Tibial nerve (tissue), 4 donors: ENCODE data around the gene MKS1. TPM values are rescaled to one million over a fixed set of nuclear protein-coding genes. Genes with fewer than 3 reads are reported as not detected.

Experiments
- DNase-seq, 2 donors: peaks; one replicate each; pipeline ENCODE4 v3.0.0-alpha.2; 2019; ENCODE audit warnings: low spot score in 2 of 2
- H3K27ac ChIP-seq, 4 donors: fragments of 200-600 bp; sonication (generic) in 3 of 4; one replicate each; pipeline ENCODE4 v1.5.1; 2017 to 2019; ENCODE audit warnings: mild to moderate bottlenecking in 1 of 4
- H3K27me3 ChIP-seq, 2 donors: fragments of 200-600 bp; sonication (generic) in 1 of 2; one replicate each; pipeline versions ENCODE4 v1.5.1 to v1.6.0; 2017 to 2019
- H3K36me3 ChIP-seq, 3 donors: fragments of 200-600 bp; sonication (generic); one replicate each; pipeline ENCODE4 v1.5.1; 2018 to 2019
- H3K4me1 ChIP-seq, 4 donors: fragments of 200-600 bp; sonication (generic) in 3 of 4; one replicate each; pipeline ENCODE4 v1.5.1; 2017 to 2019
- H3K4me3 ChIP-seq, 4 donors: fragments of 200-600 bp; sonication (generic) in 3 of 4; one replicate each; pipeline ENCODE4 v1.5.1; 2017 to 2019; ENCODE audit warnings: mild to moderate bottlenecking in 1 of 4, moderate library complexity in 1 of 4
- H3K9me3 ChIP-seq, 4 donors: fragments of 200-600 bp; sonication (generic) in 3 of 4; one replicate each; pipeline ENCODE4 v1.5.1; 2017 to 2019
- CTCF ChIP-seq, 5 experiments: fragments of 200-600 bp in 3 of 5; fragments of 450-650 bp in 2 of 5; sonication (generic) in 3 of 5; IDR thresholded peaks; one replicate each; pipeline ENCODE4 v1.5.1; 2016 to 2019; ENCODE audit warnings: antibody characterized with exemption in 5 of 5, mild to moderate bottlenecking in 3 of 5, moderate library complexity in 2 of 5
- EP300 ChIP-seq, 2 donors: sonication (generic); formaldehyde crosslinking; IDR thresholded peaks; one replicate each; pipeline ENCODE4 v1.6.1; 2017; ENCODE audit warnings: antibody characterized with exemption in 2 of 2, mild to moderate bottlenecking in 1 of 2
- POLR2A ChIP-seq, 2 donors: fragments of 450-650 bp; IDR thresholded peaks; one replicate each; pipeline ENCODE4 v1.6.1; 2017; ENCODE audit warnings: antibody characterized with exemption in 2 of 2, mild to moderate bottlenecking in 2 of 2, moderate library complexity in 2 of 2
- WGBS, 2 donors: methylation state at CpG; one replicate each; pipeline ENCODE4 v1.1.5; 2018; 5-methylcytosine and 5-hydroxymethylcytosine counted together
- total RNA-seq, 4 donors: library from RNA; depleted of rRNA; stranded (reverse); fragments of >200 nt; gene quantifications; one replicate each; pipeline ENCODE4 v1.1.0, GENCODE V29; 2016

The MKS1 gene
- total RNA-seq, 4 donors from 2014 or later: 15.7 to 25.1 (median 18.5) TPM

GRCh38 chr17:58217766-58218165 is 1.3 kb downstream of the MKS1 start:
- WGBS, 2 donors: 87 to 93% methylated on average over 3 of the region's 3 CpGs
- TF ChIP-seq POLR2A (IDR thresholded peaks at IDR 0.05) (no peak), EP300 (IDR thresholded peaks at IDR 0.05) (no peak), CTCF (IDR thresholded peaks at IDR 0.05) (no peak)
- H3K36me3 ChIP-seq: peaks cover 0 to 44% (median 0%) of the 10 kb centered on the region in 3 donors

GRCh38 chr17:58215685-58216084 is 3.4 kb downstream of the MKS1 start:
- Histone ChIP-seq H3K27me3 (no peaks in the 10 kb centered on the region), H3K27ac (no peak overlapping the region), H3K4me3 (no peak overlapping the region), H3K9me3 (no peaks in the 10 kb centered on the region), H3K4me1 (peaks cover 0 to 9% (median 3%) of the 10 kb centered on the region in 4 donors), H3K36me3 (peaks cover 0 to 64% (median 0%) of the 10 kb centered on the region in 3 donors)
- no peak for DNase-seq
- TF ChIP-seq POLR2A (IDR thresholded peaks at IDR 0.05) (no peak), CTCF (IDR thresholded peaks at IDR 0.05) (no peak), EP300 (IDR thresholded peaks at IDR 0.05) (no peak)

More at GRCh38 chr17:58217766-58218165, 1.3 kb downstream of the MKS1 start:
- peaks cover 0 to 9% (median 3%) of the 10 kb centered on the region in 4 donors for H3K4me1 ChIP-seq
- no peaks in the 10 kb centered on the region for H3K27me3 ChIP-seq
- DNase-seq: no peak
- no peak overlapping the region for H3K4me3 ChIP-seq
- no peak overlapping the region for H3K27ac ChIP-seq
- H3K9me3 ChIP-seq: no peaks in the 10 kb centered on the region

- H3K36me3 ChIP-seq: peaks cover 0 to 98% (median 3%) of the 10 kb centered on the region in 3 donors
- H3K27ac ChIP-seq: no peak overlapping the region
- H3K4me3 ChIP-seq: no peak overlapping the region
- 83 to 84% methylated on average over 5 of the region's 5 CpGs for WGBS, 2 donors
- H3K4me1 ChIP-seq: no peaks in the 10 kb centered on the region
- TF ChIP-seq POLR2A (IDR thresholded peaks at IDR 0.05) (no peak), CTCF (IDR thresholded peaks at IDR 0.05) (no peak), EP300 (IDR thresholded peaks at IDR 0.05) (no peak)
- H3K27me3 ChIP-seq: no peaks in the 10 kb centered on the region
- H3K9me3 ChIP-seq: no peaks in the 10 kb centered on the region
- no peak for DNase-seq
These were observed 8.1 kb downstream of the MKS1 start for GRCh38 chr17:58210922-58211321.

GRCh38 chr17:58208344-58208743 is 10.7 kb downstream of the MKS1 start:
- no peak for TF ChIP-seq POLR2A (IDR thresholded peaks at IDR 0.05)
- TF ChIP-seq CTCF (IDR thresholded peaks at IDR 0.05): no peak
- no peak for TF ChIP-seq EP300 (IDR thresholded peaks at IDR 0.05)
- Histone ChIP-seq H3K27ac (no peak overlapping the region), H3K4me1 (no peaks in the 10 kb centered on the region), H3K9me3 (no peaks in the 10 kb centered on the region), H3K4me3 (no peak overlapping the region), H3K36me3 (peaks cover 3 to 92% (median 5%) of the 10 kb centered on the region in 3 donors), H3K27me3 (no peaks in the 10 kb centered on the region)
- WGBS, 2 donors: 92 to 95% methylated on average over 5 of the region's 5 CpGs
- no peak for DNase-seq

GRCh38 chr17:58207451-58207850 is 11.6 kb downstream of the MKS1 start:
- H3K36me3 ChIP-seq: peaks cover 3 to 90% (median 5%) of the 10 kb centered on the region in 3 donors
- TF ChIP-seq EP300 (IDR thresholded peaks at IDR 0.05) (no peak), CTCF (IDR thresholded peaks at IDR 0.05) (no peak), POLR2A (IDR thresholded peaks at IDR 0.05) (no peak)
- no peaks in the 10 kb centered on the region for H3K27me3 ChIP-seq
- no peak for DNase-seq
- H3K4me1 ChIP-seq: no peaks in the 10 kb centered on the region
- no peak overlapping the region for H3K4me3 ChIP-seq
- whole genome bisulfite sequencing, 2 donors: 80 to 86% methylated on average over 3 of the region's 3 CpGs
- no peaks in the 10 kb centered on the region for H3K9me3 ChIP-seq
- H3K27ac ChIP-seq: no peak overlapping the region
